A549 (cell line): ENCODE data around the gene AFAP1. TPM values are rescaled to one million over a fixed set of nuclear protein-coding genes. Genes with fewer than 3 reads are reported as not detected.

Experiments
- ATAC-seq, 2 experiments: fragments of 200-7000 bp in 1 of 2; fragments of >200 bp in 1 of 2; cut with Nextera tagmentation in 1 of 2; cut with Tn5 transposase in 1 of 2; 3 replicates each; pipeline versions ENCODE4 v1.8.0 to v1.9.1; 2018 to 2020; ENCODE audit warnings: mild to moderate bottlenecking in 1 of 2, moderate library complexity in 1 of 2
- CTCF ChIA-PET: fragments of 300-600 bp; sonication (Branson Sonifier 250); formaldehyde crosslinking; extraction: SDS; loops from one replicate; lab custom pipeline; 2021; ENCODE audit warnings: antibody characterized with exemption, inconsistent platforms; lab: Yijun Ruan, JAX
- POLR2A ChIA-PET: fragments of 350-600 bp; formaldehyde crosslinking; extraction: SDS; loops from one replicate; lab custom pipeline; 2021; ENCODE audit warnings: antibody characterized with exemption, inconsistent platforms; lab: Yijun Ruan, JAX
- DNase-seq, 2 experiments: peaks; one replicate each; pipeline versions ENCODE4 v3.0.0 to v3.0.0-alpha.2; 2011 to 2016; ENCODE audit warnings: low read depth in 1 of 2, low spot score in 1 of 2
- FAIRE-seq: peaks from 2 replicates; lab custom pipeline; 2011; peaks lifted over from hg19 to GRCh38; lab: Jason Lieb, UNC
- H3K27ac ChIP-seq, 2 experiments: fragments of >200 bp; sonication (Bioruptor Twin); formaldehyde crosslinking; 3 replicates each; pipeline ENCODE4 v1.5.1; 2016 to 2017
- H3K4me1 ChIP-seq: fragments of >200 bp; sonication (Bioruptor Twin); formaldehyde crosslinking; 3 replicates; pipeline ENCODE4 v1.6.1; 2016
- H3K4me2 ChIP-seq: fragments of >200 bp; sonication (Bioruptor Twin); formaldehyde crosslinking; 3 replicates; pipeline ENCODE4 v1.6.1; 2016
- H3K4me3 ChIP-seq: fragments of >200 bp; sonication (Bioruptor Twin); formaldehyde crosslinking; 3 replicates; pipeline ENCODE4 v1.5.1; 2016
- H3K9me3 ChIP-seq: fragments of >200 bp; sonication (Bioruptor Twin); formaldehyde crosslinking; 3 replicates; pipeline ENCODE4 v1.6.1; 2016
- BHLHE40 ChIP-seq: IDR thresholded peaks from 2 replicates; pipeline ENCODE4 v1.6.1; 2012; ENCODE audit warnings: low read depth, low read length, inconsistent platforms
- CBX8 ChIP-seq: fragments of 200-600 bp; sonication (generic); IDR thresholded peaks from 2 replicates; pipeline ENCODE4 v1.6.1; 2016
- CHD4 ChIP-seq: fragments of 200-600 bp; sonication (generic); IDR thresholded peaks from 2 replicates; pipeline ENCODE4 v1.6.1; 2016; ENCODE audit warnings: antibody characterized with exemption, mild to moderate bottlenecking, borderline replicate concordance
- EHMT2 ChIP-seq: fragments of 200-600 bp; sonication (generic); IDR thresholded peaks from 2 replicates; pipeline ENCODE4 v1.6.1; 2016; ENCODE audit warnings: antibody characterized with exemption, low read depth, mild to moderate bottlenecking, moderate library complexity
- EP300 ChIP-seq, 2 experiments: fragments of >200 bp; sonication (Bioruptor Twin); formaldehyde crosslinking; IDR thresholded peaks; 2 replicates in 1 of 2; 3 replicates in 1 of 2; pipeline ENCODE4 v1.6.1; 2016 to 2017
- ESRRA ChIP-seq: fragments of 150-350 bp; IDR thresholded peaks from 2 replicates; pipeline ENCODE4 v1.6.1; 2014; ENCODE audit warnings: mild to moderate bottlenecking, low read length, borderline replicate concordance
- FOSB ChIP-seq: fragments of 250-450 bp; sonication (Bioruptor Pico); IDR thresholded peaks from 2 replicates; pipeline ENCODE4 v1.5.0; 2020; ENCODE audit warnings: mild to moderate bottlenecking, moderate library complexity
- FOSL2 ChIP-seq, 2 experiments: fragments of 450-650 bp in 1 of 2; fragments of >200 bp in 1 of 2; sonication (Bioruptor Twin) in 1 of 2; formaldehyde crosslinking; IDR thresholded peaks; 2 replicates each; pipeline versions ENCODE4 v1.5.0 to v1.6.1; 2016 to 2020; ENCODE audit warnings: mild to moderate bottlenecking in 1 of 2, moderate library complexity in 1 of 2
- FOXS1 ChIP-seq: fragments of 250-450 bp; sonication (Bioruptor Pico); IDR thresholded peaks from 2 replicates; pipeline ENCODE4 v1.5.0; 2020; ENCODE audit warnings: mild to moderate bottlenecking, moderate library complexity
- GATA3 ChIP-seq: IDR thresholded peaks from 2 replicates; pipeline ENCODE4 v1.6.1; 2012; ENCODE audit warnings: borderline replicate concordance
- JUN ChIP-seq, 2 experiments: fragments of >200 bp; sonication (Bioruptor Twin); formaldehyde crosslinking; IDR thresholded peaks; 2 replicates in 1 of 2; 3 replicates in 1 of 2; pipeline ENCODE4 v1.6.1; 2016 to 2017
- JUNB ChIP-seq: fragments of >200 bp; sonication (Bioruptor Twin); formaldehyde crosslinking; IDR thresholded peaks from 2 replicates; pipeline ENCODE4 v1.6.1; 2016
- KDM1A ChIP-seq: fragments of 200-600 bp; sonication (generic); IDR thresholded peaks from 2 replicates; pipeline ENCODE4 v1.6.1; 2016; ENCODE audit warnings: low read depth, mild to moderate bottlenecking
- KDM5A ChIP-seq: fragments of 200-600 bp; sonication (generic); IDR thresholded peaks from 2 replicates; pipeline ENCODE4 v1.6.1; 2016; ENCODE audit warnings: antibody characterized with exemption, mild to moderate bottlenecking
- MAFK ChIP-seq: fragments of 450-650 bp; IDR thresholded peaks from 2 replicates; pipeline ENCODE4 v1.6.1; 2014; ENCODE audit not compliant: partially characterized antibody
- NFE2L2 ChIP-seq: fragments of 150-350 bp; conservative IDR thresholded peaks from 2 replicates; pipeline ENCODE4 v1.6.1; 2014; ENCODE audit warnings: low read length
- NPAS2 ChIP-seq: fragments of 250-450 bp; sonication (Bioruptor Pico); IDR thresholded peaks from 2 replicates; pipeline ENCODE4 v1.8.0; 2022; ENCODE audit warnings: mild to moderate bottlenecking, moderate library complexity, borderline replicate concordance
- NR3C1 ChIP-seq: fragments of >200 bp; sonication (Bioruptor Twin); formaldehyde crosslinking; IDR thresholded peaks from 3 replicates; pipeline ENCODE4 v1.6.1; 2017
- POLR2A ChIP-seq: IDR thresholded peaks from 2 replicates; pipeline ENCODE4 v1.6.1; 2012; ENCODE audit warnings: mild to moderate bottlenecking, low read length
- RAD21 ChIP-seq, 2 experiments: fragments of >200 bp in 1 of 2; sonication (Bioruptor Twin) in 1 of 2; formaldehyde crosslinking in 1 of 2; IDR thresholded peaks in 1 of 2; conservative IDR thresholded peaks in 1 of 2; 2 replicates in 1 of 2; 3 replicates in 1 of 2; pipeline ENCODE4 v1.6.1; 2012 to 2018; ENCODE audit warnings: inconsistent platforms in 1 of 2
- SREBF2 ChIP-seq: fragments of 450-650 bp; IDR thresholded peaks from 2 replicates; pipeline ENCODE4 v1.6.1; 2014; ENCODE audit warnings: mild to moderate bottlenecking, moderate library complexity
- TFCP2L1 ChIP-seq: fragments of 250-450 bp; sonication (Bioruptor Pico); IDR thresholded peaks from 2 replicates; pipeline ENCODE4 v1.5.0; 2021; ENCODE audit warnings: mild to moderate bottlenecking
- USF2 ChIP-seq: fragments of 450-650 bp; IDR thresholded peaks from 2 replicates; pipeline ENCODE4 v1.6.1; 2014; ENCODE audit warnings: antibody characterized with exemption
- ZC3H11A ChIP-seq: fragments of 450-650 bp; IDR thresholded peaks from 2 replicates; pipeline ENCODE4 v1.6.1; 2014; ENCODE audit warnings: antibody characterized with exemption, mild to moderate bottlenecking
- ZFP36 ChIP-seq: fragments of 450-650 bp; IDR thresholded peaks from 2 replicates; pipeline ENCODE4 v1.6.1; 2014; ENCODE audit warnings: borderline replicate concordance; ENCODE audit not compliant: partially characterized antibody
- WGBS: methylation state at CpG from one replicate; pipeline ENCODE4 v1.1.6; 2017; ENCODE audit errors: missing lambda C conversion rate; 5-methylcytosine and 5-hydroxymethylcytosine counted together
- polyA plus RNA-seq, 4 experiments: library from polyadenylated mRNA; depleted of rRNA in 3 of 4; stranded (reverse); fragments of >200 nt; fragmentation: RNase III in 1 of 4; extraction: RNeasy Plus Mini Kit Qiagen cat#74134 plus additional on column Dnase treatment in 1 of 4; gene quantifications; 2 replicates in 3 of 4; 3 replicates in 1 of 4; pipeline ENCODE4 v1.2.3, GENCODE V29; 2011 to 2017

Gene AFAP1
- polyA plus RNA-seq, 2 of the 4 experiments (the other 2 are of a cell fraction): 25.4 to 29.6 TPM

GRCh38 chr4:7845493-7846128 lies 94.0 kb downstream of the AFAP1 start:
- H3K27ac ChIP-seq: peak overlapping the region; percentile 93 to 98
- no peaks in the 10 kb centered on the region for H3K9me3 ChIP-seq
- peaks cover 56% of the 10 kb centered on the region for H3K4me1 ChIP-seq
- no peak overlapping the region for H3K4me3 ChIP-seq
- POLR2A ChIA-PET: interaction anchor here (2.1 kb wide), 1 partner anchor 40 kb away, joined by 22 read pairs; no protein-coding TSS in a partner anchor
- TF ChIP-seq RAD21 (conservative IDR thresholded peaks at IDR 0.05 in 1 of 2, IDR thresholded peaks at IDR 0.05 in 1 of 2): peak; percentile 19 to 42; a peak in 1 of 5 replicates
- no peak for TF ChIP-seq KDM1A
- TF ChIP-seq NR3C1: no peak
- no peak for TF ChIP-seq TFCP2L1
- TF ChIP-seq, all 56 proteins: peak for 1
- no peak overlapping the region for H3K4me2 ChIP-seq
- CTCF ChIA-PET: interaction anchor here (0.7 to 6.2 kb wide), 10 partner anchors 26 to 148 kb away, joined by 3 to 81 read pairs (median 4); partner anchors contain the start of gene AFAP1
- ATAC-seq (no peak), DNase-seq (peak in 1 of 2 experiments; percentile 39), FAIRE-seq (no peak)
- WGBS: 86% methylated on average over 12 of the region's 13 CpGs

- H3K4me1 ChIP-seq: peaks cover 66% of the 10 kb centered on the region
- no peak for FAIRE-seq
- ChIA-PET CTCF (interaction anchor here (0.7 to 6.2 kb wide), 19 partner anchors 9 to 143 kb away, joined by 3 to 81 read pairs (median 5); partner anchors contain the start of gene AFAP1), POLR2A (interaction anchor here (2.1 kb wide), 1 partner anchor 39 kb away, joined by 22 read pairs; no protein-coding TSS in a partner anchor)
- H3K9me3 ChIP-seq: no peaks in the 10 kb centered on the region
- 5% methylated on average over 11 of the region's 11 CpGs for WGBS
- peak overlapping the region; percentile 93 to 98 for H3K27ac ChIP-seq
- peak; percentile 33 to 55 for DNase-seq
- H3K4me3 ChIP-seq: no peak overlapping the region
- H3K4me2 ChIP-seq: peak overlapping the region; percentile 68
- no peak for TF ChIP-seq NPAS2 (CRISPR knock-in tag)
- TF ChIP-seq POLR2A: no peak
- TF ChIP-seq USF2: no peak
- no peak for TF ChIP-seq NR3C1
- no peak for TF ChIP-seq SREBF2
- peak in 1 of 2 experiments; percentile 52; a peak in 1 of 5 replicates for TF ChIP-seq EP300 (IDR thresholded peaks at IDR 0.05)
- no peak for TF ChIP-seq FOXS1
- TF ChIP-seq CHD4: no peak
- TF ChIP-seq FOSB (CRISPR knock-in tag): no peak
- no peak for TF ChIP-seq ZFP36
- no peak for TF ChIP-seq BHLHE40
- TF ChIP-seq GATA3: peak; percentile 88; the same call in 1 of the 2 replicates
- TF ChIP-seq FOSL2 (IDR thresholded peaks at IDR 0.05): no peak
- peak; percentile 35; the same call in 1 of the 2 replicates for TF ChIP-seq FOSL2 (CRISPR knock-in tag; IDR thresholded peaks at IDR 0.05)
- TF ChIP-seq KDM5A: no peak
- no peak for TF ChIP-seq MAFK
- no peak for TF ChIP-seq ESRRA
- no peak for TF ChIP-seq EHMT2
- TF ChIP-seq TFCP2L1: no peak
- peak; percentile 52; the same call in 1 of the 2 replicates for TF ChIP-seq JUNB
- no peak for TF ChIP-seq NFE2L2
- TF ChIP-seq ZC3H11A: no peak
- TF ChIP-seq JUN (IDR thresholded peaks at IDR 0.05): peak; percentile 50 to 53; a peak in 1 of 5 replicates
- no peak for TF ChIP-seq CBX8
- ATAC-seq: peak in 1 of 2 experiments; percentile 43; a peak in 4 of 6 replicates
These were observed 95.1 kb downstream of the AFAP1 start for GRCh38 chr4:7844594-7844991.
